GM12864 (cell line): ENCODE data around the gene SORCS2.
"Not testable (repeated sequence)": the region's sequence is repeated elsewhere in the genome, so short reads cannot be mapped to it uniquely, and the experiment has no call there.

Experiments used
- DNase-seq: peaks from one replicate; pipeline ENCODE4 v3.0.0-alpha.2; 2011; ENCODE audit warnings: low read depth
- H3K4me3 ChIP-seq: 2 replicates; pipeline ENCODE4 v1.5.1; 2011; ENCODE audit warnings: mild to moderate bottlenecking, low read depth, low read length, control low read depth
- TF ChIP-seq, protein P1 (sequence below): IDR thresholded peaks from 2 replicates; pipeline ENCODE4 v1.5.1; 2011; ENCODE audit warnings: low read depth, mild to moderate bottlenecking, moderate library complexity, low read length, control low read depth, inconsistent platforms; ENCODE audit errors: missing control alignments

The SORCS2 gene

DNA sequence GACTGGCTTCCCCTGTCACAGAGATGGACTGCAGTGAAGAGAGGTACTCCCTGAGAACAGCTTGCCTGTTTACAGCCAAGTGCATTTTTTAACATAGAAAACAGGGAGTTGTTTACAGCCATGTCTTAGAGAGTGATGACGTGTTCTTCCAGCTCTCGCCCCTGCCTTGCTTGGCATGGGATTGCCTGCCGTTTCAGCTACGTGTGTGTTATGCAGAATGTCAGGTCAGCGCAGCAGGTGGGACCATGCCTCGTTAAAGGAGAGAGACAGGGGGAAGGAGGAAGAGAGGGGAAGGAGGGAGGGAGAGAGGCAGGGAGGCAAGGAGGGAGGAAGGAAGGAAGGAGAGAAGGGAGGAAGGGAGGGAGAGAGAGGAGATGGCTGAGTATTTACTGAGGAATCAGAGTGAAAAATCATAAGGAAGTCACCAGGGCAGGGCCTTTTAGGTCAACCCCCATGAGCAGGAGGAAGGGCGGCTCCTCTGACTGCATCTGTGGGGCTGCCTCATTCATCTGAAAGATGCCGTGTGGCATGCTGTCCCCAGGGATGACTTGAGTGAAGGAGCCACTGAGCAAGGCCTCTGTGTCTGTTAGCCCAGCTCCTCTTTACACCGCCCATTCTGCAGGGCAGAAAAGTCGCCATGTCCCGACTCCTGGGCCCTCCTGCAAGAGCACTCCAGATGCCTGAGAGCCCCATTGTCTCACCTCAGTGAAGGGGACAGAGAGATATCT lies 382.1 kb downstream of the SORCS2 start:
- no peak overlapping the region for H3K4me3 ChIP-seq
- TF ChIP-seq, protein P1, sequence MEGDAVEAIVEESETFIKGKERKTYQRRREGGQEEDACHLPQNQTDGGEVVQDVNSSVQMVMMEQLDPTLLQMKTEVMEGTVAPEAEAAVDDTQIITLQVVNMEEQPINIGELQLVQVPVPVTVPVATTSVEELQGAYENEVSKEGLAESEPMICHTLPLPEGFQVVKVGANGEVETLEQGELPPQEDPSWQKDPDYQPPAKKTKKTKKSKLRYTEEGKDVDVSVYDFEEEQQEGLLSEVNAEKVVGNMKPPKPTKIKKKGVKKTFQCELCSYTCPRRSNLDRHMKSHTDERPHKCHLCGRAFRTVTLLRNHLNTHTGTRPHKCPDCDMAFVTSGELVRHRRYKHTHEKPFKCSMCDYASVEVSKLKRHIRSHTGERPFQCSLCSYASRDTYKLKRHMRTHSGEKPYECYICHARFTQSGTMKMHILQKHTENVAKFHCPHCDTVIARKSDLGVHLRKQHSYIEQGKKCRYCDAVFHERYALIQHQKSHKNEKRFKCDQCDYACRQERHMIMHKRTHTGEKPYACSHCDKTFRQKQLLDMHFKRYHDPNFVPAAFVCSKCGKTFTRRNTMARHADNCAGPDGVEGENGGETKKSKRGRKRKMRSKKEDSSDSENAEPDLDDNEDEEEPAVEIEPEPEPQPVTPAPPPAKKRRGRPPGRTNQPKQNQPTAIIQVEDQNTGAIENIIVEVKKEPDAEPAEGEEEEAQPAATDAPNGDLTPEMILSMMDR, result no peak
- DNase-seq, result no peak

DNA sequence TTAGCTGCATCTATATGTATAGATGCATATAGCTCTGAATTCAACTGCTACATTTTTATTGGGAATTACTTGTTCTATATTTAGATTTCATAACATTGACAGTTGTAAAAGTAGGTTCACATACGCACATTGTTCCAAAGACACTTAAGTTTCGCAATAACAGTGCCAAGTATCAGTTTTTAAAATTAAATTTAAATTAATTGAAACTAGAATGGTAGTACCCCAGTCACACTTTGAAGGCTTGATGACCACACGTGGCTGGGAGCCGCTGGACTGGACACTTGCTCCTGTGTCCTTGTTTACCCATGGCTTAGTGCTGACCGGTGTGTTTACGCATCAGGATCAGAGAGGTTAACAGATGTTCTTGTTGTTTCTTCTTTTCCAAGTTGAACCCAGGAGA lies 383.1 kb downstream of the SORCS2 start:
- no peak for DNase-seq
- TF ChIP-seq, protein P1, result no peak
- no peak overlapping the region for H3K4me3 ChIP-seq

DNA sequence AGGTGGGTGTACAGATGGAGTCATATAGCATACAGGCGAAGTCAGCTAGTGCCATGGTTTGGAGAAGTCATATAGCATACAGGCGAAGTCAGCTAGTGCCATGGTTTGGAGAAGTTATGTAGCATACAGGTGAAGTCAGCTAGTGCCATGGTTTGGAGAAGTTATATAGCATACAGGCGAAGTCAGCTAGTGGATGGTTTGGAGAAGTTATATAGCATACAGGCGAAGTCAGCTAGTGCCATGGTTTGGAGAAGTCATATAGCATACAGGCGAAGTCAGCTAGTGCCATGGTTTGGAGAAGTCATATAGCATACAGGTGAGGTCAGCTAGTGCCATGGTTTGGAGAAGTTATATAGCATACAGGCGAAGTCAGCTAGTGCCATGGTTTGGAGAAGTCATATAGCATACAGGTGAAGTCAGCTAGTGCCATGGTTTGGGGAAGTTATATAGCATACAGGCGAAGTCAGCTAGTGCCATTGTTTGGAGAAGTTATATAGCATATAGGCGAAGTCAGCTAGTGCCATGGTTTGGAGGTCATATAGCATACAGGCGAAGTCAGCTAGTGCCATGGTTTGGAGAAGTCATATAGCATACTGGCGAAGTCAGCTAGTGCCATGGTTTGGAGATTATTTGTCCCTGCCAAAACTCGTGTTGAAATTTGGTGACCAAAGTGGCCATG lies 385.2 kb downstream of the SORCS2 start:
- DNase-seq, H3K4me3 ChIP-seq: not testable (repeated sequence)

DNA sequence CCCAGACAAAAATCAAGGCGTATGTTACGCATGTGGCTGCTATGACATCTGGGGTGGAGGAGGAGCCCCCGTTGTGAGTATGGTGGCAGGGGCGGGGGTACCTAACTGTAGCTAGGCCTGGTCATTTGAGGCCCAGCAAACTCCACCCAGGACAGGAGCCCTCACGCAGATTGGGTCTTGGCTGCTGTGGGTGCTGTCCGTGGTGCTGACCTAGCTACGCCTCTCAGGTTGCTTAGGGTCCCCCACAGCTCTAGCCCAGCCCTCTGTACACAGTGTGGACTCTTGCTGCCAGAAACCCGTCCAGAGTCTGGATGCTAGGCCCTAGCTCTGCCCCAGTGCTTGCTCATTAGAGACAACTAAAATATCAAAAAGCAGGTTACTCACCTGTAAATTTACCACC lies 389.1 kb downstream of the SORCS2 start:
- H3K4me3 ChIP-seq, result no peak overlapping the region
- TF ChIP-seq, protein P1, result no peak
- no peak for DNase-seq

DNA sequence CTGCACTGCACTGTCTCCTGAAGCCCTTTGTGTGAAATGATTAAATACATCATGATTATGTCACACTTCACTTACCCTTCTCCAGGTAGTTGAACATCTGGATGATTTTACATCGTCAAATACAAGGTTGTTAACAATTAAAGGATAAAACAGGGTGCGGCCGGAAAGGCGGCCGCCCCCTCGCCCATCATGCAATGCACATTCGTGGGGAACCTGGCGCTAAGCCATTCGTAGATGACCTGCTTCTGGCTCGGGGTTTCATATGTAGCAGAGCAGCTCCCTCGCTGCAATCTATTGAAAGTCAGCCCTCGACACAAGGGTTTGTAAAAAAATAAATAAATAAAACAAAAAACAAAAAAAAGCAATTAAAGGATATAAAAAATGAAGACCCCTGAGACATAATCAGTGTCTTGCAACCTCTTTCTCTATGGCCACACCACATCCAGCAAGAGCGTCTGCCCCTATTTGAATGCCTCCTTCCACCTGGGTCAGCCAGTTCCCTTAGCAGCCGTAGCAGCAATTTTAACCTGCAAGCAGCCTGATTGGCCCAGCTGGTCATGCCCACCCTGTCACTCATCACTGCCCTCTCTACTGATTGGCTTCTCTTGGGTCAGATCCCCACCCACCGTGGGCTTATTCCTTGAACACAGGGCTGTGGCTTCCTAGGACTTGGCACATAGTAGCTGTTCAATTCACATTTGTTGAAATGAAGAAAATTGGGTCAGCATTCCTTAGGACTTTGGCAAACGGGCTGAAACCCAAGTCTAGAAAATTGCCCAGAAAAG lies 390.2 kb downstream of the SORCS2 start:
- TF ChIP-seq, protein P1, result no peak
- no peak for DNase-seq
- H3K4me3 ChIP-seq, result no peak overlapping the region

DNA sequence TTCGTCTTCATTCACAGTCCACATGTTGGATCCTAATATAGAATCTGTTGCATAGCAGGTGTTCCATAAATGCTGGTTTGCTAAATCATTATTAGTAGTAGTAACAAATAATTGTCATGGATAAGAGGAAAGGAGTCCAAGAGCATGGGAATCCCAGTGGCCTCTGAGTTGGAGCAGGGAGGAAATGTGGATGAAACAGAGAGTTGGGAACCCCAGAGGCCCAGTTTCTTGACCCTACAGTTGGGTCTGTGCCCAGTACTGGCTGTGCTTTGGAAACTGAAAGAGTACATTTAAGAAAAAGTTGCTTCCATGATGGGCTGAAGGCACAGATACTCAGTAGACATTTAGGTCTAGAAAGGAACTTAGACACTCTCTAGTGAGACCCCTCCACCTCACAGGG lies 391.8 kb downstream of the SORCS2 start:
- DNase-seq, result no peak
- TF ChIP-seq, protein P1, result no peak
- H3K4me3 ChIP-seq, result no peak overlapping the region

DNA sequence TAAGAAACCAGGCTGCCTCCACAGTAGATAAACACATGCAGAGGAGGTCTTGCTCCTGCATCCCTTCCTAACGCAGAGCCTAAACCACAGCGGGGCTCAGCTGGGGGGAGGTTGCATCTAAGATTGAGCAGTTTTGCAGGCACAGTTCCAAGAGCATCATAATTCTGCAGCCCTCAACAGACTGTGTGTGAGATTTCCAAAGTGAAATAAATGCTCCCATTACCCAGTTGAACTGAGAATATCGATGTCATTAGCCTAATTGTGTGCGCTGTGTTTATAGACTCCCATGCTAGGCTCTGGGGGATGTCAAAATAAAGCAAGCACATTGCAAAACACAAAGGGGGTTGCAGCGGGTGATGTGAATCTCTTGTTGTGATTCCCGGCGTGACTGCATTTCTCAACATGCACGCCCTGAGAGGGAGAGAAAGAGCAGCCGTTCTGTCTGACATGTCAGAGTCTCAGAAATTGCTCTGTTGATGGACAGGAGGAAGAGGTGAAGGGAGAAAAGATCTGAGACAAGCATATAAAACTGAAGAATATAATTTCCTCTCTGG lies 392.3 kb downstream of the SORCS2 start:
- TF ChIP-seq, protein P1, result no peak
- H3K4me3 ChIP-seq, result no peak overlapping the region
- DNase-seq, result no peak
